Ishikawa (cell line): ENCODE results near the gene SEC24D.

Source experiments
- CREB1 ChIP-seq: IDR thresholded peaks from 2 replicates; pipeline ENCODE4 v1.6.1; 2012; ENCODE audit warnings: low read depth
- EGR1 ChIP-seq: IDR thresholded peaks from 2 replicates; pipeline ENCODE4 v1.6.1; 2012
- EP300 ChIP-seq: IDR thresholded peaks from 2 replicates; pipeline ENCODE4 v1.6.1; 2012; ENCODE audit warnings: borderline replicate concordance
- FOXM1 ChIP-seq: IDR thresholded peaks from 2 replicates; pipeline ENCODE4 v1.6.1; 2012; ENCODE audit warnings: low read depth, borderline replicate concordance
- RAD21 ChIP-seq: IDR thresholded peaks from 2 replicates; pipeline ENCODE4 v1.6.1; 2012; ENCODE audit warnings: low read depth
- TAF1 ChIP-seq: IDR thresholded peaks from 2 replicates; pipeline ENCODE4 v1.6.1; 2012; ENCODE audit warnings: low read depth, mild to moderate bottlenecking
- YY1 ChIP-seq: IDR thresholded peaks from 2 replicates; pipeline ENCODE4 v1.6.1; 2012; ENCODE audit warnings: low read depth
- TF ChIP-seq, protein P1 (sequence below): IDR thresholded peaks from 2 replicates; pipeline ENCODE4 v1.6.1; 2012

DNA sequence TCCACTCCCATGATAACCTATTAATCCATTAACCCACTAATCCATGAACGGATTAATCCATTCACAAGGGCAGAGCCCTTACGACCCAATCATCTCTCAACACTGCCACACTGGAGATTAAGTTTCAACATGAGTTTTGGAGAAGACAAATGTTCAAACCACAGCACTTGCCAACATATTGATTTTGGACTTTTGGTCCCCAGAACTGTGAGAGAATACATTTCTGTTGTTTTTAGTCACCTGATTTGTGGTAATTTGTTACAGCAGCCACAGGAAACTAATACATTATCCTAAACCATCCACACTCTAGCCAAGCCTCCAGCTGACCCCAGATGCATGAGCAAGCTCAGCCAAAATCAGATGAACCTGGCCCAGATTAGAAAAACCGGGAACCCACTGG lies 22.4 kb downstream of the SEC24D start:
- TF ChIP-seq CREB1 (no peak), YY1 (no peak), FOXM1 (no peak), EP300 (no peak), RAD21 (no peak), TAF1 (no peak), EGR1 (no peak)
- TF ChIP-seq, protein P1, sequence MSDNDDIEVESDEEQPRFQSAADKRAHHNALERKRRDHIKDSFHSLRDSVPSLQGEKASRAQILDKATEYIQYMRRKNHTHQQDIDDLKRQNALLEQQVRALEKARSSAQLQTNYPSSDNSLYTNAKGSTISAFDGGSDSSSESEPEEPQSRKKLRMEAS, result no peak
